Measurements from ENCODE around the gene SEMA4B.
A peak's percentile ranks its signal among the peaks of the same experiment; 100 is the strongest.

SEMA4B gene

DNA sequence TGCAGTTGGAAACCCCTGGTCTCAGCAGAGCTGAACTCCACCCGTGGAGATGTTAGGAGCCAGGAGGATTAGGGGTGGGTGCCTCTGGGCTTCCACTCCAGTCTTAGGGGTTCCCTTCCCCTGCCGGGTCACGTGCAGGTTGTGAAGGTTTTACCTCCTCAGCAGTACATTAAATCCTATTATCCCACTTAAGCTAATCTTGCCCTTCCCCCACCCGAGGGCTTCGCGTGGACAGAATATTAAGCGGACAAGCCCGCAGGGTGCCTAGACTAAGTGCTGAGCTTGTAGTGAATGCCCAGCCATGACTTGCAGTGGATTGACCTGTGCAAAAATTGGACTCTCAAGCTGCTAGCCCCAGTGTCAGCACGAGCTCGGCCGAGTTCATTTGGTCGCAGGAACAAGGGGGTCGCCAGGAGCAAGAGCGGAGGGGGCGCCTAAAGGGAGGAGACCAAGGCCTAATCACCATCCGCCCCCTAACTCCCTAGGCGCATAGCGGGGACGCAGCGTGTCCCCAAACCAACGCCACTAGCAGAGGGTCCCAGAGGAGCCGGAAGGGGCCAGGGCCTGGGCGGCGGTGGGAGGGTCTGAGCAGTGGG, 498 bp upstream of the SEMA4B start:
- peak overlapping the region; percentile 58 for H3K4me3 ChIP-seq (replicated peaks; ENCODE audit: low read depth, low read length)
- DNase-seq (ENCODE audit: low read depth) = no peak
- TF ChIP-seq, protein P1, sequence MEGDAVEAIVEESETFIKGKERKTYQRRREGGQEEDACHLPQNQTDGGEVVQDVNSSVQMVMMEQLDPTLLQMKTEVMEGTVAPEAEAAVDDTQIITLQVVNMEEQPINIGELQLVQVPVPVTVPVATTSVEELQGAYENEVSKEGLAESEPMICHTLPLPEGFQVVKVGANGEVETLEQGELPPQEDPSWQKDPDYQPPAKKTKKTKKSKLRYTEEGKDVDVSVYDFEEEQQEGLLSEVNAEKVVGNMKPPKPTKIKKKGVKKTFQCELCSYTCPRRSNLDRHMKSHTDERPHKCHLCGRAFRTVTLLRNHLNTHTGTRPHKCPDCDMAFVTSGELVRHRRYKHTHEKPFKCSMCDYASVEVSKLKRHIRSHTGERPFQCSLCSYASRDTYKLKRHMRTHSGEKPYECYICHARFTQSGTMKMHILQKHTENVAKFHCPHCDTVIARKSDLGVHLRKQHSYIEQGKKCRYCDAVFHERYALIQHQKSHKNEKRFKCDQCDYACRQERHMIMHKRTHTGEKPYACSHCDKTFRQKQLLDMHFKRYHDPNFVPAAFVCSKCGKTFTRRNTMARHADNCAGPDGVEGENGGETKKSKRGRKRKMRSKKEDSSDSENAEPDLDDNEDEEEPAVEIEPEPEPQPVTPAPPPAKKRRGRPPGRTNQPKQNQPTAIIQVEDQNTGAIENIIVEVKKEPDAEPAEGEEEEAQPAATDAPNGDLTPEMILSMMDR (IDR thresholded peaks at IDR 0.05; ENCODE audit: low read length, missing control alignments) = no peak

DNA sequence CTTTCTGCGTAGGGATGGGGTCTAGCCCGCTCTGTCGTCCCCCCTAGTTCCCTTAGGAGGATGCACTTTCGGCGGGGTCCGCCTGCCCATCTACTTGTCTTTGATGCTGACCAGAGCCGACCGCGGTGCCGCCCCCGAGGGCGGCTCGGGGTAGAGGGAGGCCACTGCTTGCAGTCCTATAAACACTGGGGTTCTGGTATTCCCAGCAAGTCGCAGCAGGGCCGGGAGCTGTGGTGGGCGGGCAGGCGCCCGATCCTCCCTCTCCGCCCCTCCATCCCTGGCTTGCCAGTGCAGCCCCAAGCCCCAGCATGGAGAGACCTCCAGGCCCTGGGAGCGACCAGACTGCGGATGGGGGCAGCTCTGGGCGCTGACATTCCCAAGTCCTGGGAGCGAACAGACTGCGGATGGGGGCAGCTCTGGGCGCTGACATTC, 830 bp downstream of the SEMA4B start:
- TF ChIP-seq, protein P1 (IDR thresholded peaks at IDR 0.05; ENCODE audit: low read length, missing control alignments) = no peak
- DNase-seq (ENCODE audit: low read depth) = no peak

DNA sequence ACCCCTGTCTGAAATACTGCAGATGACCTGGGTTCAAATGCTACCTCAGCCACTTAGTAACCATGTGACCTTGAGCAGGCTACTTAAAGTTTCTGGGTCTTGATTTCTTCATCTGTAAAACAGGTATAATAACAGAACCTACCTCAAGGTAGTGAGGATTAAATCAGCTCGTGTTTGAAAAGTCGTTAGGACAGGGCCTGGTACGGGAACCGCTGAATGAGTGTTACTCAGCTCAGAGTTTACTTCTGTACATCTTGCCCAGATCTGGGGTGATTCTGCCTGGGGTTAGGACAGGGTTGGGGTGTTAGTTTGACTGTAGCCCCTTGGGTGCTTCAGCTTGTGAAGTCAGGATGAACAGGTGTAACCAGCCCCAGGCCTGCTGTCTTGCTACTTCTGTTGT, 1.8 kb downstream of the SEMA4B start:
- H3K4me3 ChIP-seq (replicated peaks; ENCODE audit: low read depth, low read length) = no peak overlapping the region
- TF ChIP-seq, protein P1 (IDR thresholded peaks at IDR 0.05; ENCODE audit: low read length, missing control alignments) = no peak

More for the DNA sequence above, 830 bp downstream of the SEMA4B start:
- H3K4me3 ChIP-seq (replicated peaks; ENCODE audit: low read depth, low read length) = peak overlapping the region; percentile 58

DNA sequence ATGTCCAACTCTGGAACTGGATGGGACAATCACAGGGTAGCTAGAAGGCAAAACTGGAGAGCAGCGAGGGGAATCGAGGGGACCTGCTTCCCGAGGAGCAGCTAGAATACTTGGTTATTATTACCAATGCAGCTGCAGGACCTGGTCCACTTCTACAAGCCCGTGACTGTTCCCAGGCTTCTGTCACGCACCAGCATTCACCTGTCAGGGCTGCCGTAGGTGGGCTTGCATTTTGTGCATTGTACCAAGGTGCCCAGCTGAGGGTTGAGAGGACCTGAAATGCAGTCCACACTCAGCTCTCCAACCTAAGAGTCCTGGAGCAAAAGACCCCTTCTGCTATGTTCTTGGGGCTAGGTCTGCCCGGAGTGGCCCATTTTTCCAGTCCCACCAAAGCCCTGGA, 2.3 kb downstream of the SEMA4B start:
- TF ChIP-seq, protein P1 (IDR thresholded peaks at IDR 0.05; ENCODE audit: low read length, missing control alignments) = no peak
- H3K4me3 ChIP-seq (replicated peaks; ENCODE audit: low read depth, low read length) = no peak overlapping the region
- DNase-seq (ENCODE audit: low read depth) = no peak

More for the DNA sequence above, 1.8 kb downstream of the SEMA4B start:
- DNase-seq (ENCODE audit: low read depth) = no peak

DNA sequence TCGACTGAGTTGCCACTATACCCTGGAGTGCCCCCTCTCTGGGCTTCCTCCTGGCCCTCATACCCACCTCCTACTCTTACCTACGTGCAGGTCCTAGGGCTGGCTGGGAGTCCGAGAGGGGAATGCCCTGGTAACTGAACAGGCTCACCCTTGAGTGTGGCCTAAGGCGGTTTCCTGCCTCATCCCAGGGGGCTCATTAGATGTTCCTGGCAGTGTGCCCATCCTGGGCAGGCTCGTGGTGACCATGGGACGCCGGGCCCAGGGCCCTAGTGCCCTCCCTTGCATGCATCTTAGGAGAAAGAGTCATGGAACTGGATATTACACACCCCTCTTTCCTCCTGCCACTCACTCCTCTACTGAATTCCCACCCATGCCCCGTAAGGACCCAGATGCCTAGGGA, 2.8 kb downstream of the SEMA4B start:
- no peak for DNase-seq (ENCODE audit: low read depth)
- H3K4me3 ChIP-seq (replicated peaks; ENCODE audit: low read depth, low read length) = no peak overlapping the region
- TF ChIP-seq, protein P1 (IDR thresholded peaks at IDR 0.05; ENCODE audit: low read length, missing control alignments) = no peak

DNA sequence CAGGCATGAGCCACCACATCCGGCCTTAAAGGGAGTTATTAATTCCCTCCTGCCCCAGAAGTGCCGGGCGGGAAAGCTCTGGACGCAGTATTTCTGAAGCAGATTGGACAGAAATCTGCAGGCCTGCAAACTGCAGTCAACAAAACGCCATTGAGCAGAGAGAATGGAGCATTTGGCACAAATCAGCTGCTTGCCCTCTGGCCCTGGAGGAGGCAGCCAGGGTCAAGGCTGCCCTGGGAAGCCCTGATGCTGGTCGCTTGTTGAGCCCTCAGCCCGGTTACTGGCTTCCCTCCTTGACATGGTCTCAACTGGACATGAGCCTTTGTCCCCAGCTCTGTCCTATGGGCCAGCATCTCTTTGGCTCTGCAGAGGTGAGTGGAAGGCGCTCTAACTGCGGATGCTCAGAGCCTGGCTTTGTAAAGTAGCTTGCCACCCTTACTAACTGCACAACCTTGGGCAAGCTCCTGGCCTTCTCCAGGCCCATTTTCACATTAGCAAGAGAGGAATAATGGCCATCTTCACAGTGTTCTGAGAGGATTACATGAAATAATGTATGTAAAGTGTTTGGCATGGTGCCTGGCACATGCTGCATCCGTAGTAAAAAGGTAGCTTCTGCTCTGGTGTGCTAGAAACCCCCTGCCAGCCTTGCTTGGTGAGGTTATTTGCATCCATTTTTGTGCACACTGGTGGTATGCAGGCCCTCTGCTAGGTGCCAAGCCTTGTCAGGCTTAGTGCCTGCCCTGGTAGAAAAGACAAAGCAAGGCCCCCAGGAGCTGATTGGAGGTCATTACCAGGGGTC, 4.1 kb downstream of the SEMA4B start:
- TF ChIP-seq, protein P1 (IDR thresholded peaks at IDR 0.05; ENCODE audit: low read length, missing control alignments) = no peak
- DNase-seq (ENCODE audit: low read depth) = no peak
- no peak overlapping the region for H3K4me3 ChIP-seq (replicated peaks; ENCODE audit: low read depth, low read length)
